ENCODE measurements around the gene CENPX.

The CENPX gene

GRCh38 chr17:82012640-82013295, 9.9 kb downstream of the CENPX start:
- DNase-seq (ENCODE audit: low read depth, low spot score), result no peak
- in situ Hi-C loops (cut with HindIII; ENCODE audit: low sequenced_read_pairs), result no loop called here
- no peak overlapping the region for H3K4me3 ChIP-seq (ENCODE audit: low read depth, low read length)
- TF ChIP-seq CTCF (IDR thresholded peaks at IDR 0.05; ENCODE audit: low read depth, low read length), result no peak

GRCh38 chr17:82012261-82012639, 10.4 kb downstream of the CENPX start:
- in situ Hi-C loops (cut with HindIII; ENCODE audit: low sequenced_read_pairs), result no loop called here
- DNase-seq (ENCODE audit: low read depth, low spot score), result no peak
- no peak overlapping the region for H3K4me3 ChIP-seq (ENCODE audit: low read depth, low read length)
- no peak for TF ChIP-seq CTCF (IDR thresholded peaks at IDR 0.05; ENCODE audit: low read depth, low read length)

- in situ Hi-C loops (cut with HindIII; ENCODE audit: low sequenced_read_pairs), result no loop called here
- H3K4me3 ChIP-seq (ENCODE audit: low read depth, low read length), result no peak overlapping the region
- DNase-seq (ENCODE audit: low read depth, low spot score), result no peak
- TF ChIP-seq CTCF (IDR thresholded peaks at IDR 0.05; ENCODE audit: low read depth, low read length), result no peak
Observed at GRCh38 chr17:82011617-82012187, 11.0 kb downstream of the CENPX start.

- H3K4me3 ChIP-seq (ENCODE audit: low read depth, low read length), result no peak overlapping the region
- in situ Hi-C loops (cut with HindIII; ENCODE audit: low sequenced_read_pairs), result no loop called here
- no peak for TF ChIP-seq CTCF (IDR thresholded peaks at IDR 0.05; ENCODE audit: low read depth, low read length)
- DNase-seq (ENCODE audit: low read depth, low spot score), result no peak
Observed at GRCh38 chr17:82010575-82011525, 11.8 kb downstream of the CENPX start.

- TF ChIP-seq CTCF (IDR thresholded peaks at IDR 0.05; ENCODE audit: low read depth, low read length), result no peak
- H3K4me3 ChIP-seq (ENCODE audit: low read depth, low read length), result no peak overlapping the region
- no peak for DNase-seq (ENCODE audit: low read depth, low spot score)
- in situ Hi-C loops (cut with HindIII; ENCODE audit: low sequenced_read_pairs), result no loop called here
Observed at GRCh38 chr17:82009413-82009812, 13.3 kb downstream of the CENPX start.

DNA sequence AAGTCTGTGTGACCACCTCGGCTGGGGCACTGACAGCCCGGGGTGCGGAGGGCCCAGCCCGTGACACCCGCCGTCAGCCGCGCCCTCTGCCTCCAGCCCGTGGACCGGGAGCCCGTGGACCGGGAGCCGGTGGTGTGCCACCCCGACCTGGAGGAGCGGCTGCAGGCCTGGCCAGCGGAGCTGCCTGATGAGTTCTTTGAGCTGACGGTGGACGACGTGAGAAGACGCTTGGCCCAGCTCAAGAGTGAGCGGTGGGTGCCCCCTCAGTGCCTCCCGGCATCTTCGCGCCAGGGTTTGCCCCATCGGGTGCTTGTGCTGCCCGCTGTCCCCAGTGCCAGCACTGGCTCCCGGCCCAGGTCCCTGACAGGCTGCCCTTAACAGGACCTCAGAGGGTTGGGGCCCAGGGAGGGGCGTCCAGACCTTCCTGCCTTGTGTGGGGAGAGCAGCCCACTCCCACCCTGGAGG, 13.7 kb downstream of the CENPX start:
- H3K4me3 ChIP-seq (ENCODE audit: low read depth, low read length), result no peak overlapping the region
- in situ Hi-C loops (cut with HindIII; ENCODE audit: low sequenced_read_pairs), result no loop called here
- no peak for DNase-seq (ENCODE audit: low read depth, low spot score)
- TF ChIP-seq CTCF (IDR thresholded peaks at IDR 0.05; ENCODE audit: low read depth, low read length), result no peak
